GM21360 (cell line): Measurements from ENCODE around the gene TSSC4.

ENCODE experiments used
- ATAC-seq: cut with Tn5 transposase; IDR thresholded peaks from one replicate; pipeline ENCODE4 v1.9.1; 2021; ENCODE audit warnings: mild to moderate bottlenecking, moderate library complexity; ENCODE audit not compliant: unreplicated experiment

TSSC4 gene

GRCh38 chr11:2368851-2369180 lies 31.7 kb upstream of the TSSC4 start:
- ATAC-seq = no peak

GRCh38 chr11:2369320-2369719 lies 31.2 kb upstream of the TSSC4 start:
- ATAC-seq = no peak

GRCh38 chr11:2369896-2370295 lies 30.7 kb upstream of the TSSC4 start:
- no peak for ATAC-seq

GRCh38 chr11:2374456-2375201 lies 25.9 kb upstream of the TSSC4 start:
- no peak for ATAC-seq

- ATAC-seq = no peak
Measured at GRCh38 chr11:2375341-2375853, 25.2 kb upstream of the TSSC4 start.

- no peak for ATAC-seq
Measured at GRCh38 chr11:2375964-2376551, 24.5 kb upstream of the TSSC4 start.

- peak; percentile 34 for ATAC-seq
Measured at GRCh38 chr11:2376751-2377451, 23.6 kb upstream of the TSSC4 start, which contains the start of gene CD81. Gene CD81 (plus strand): TSS chr11:2377310. CDS start chr11:2377550, 240 bp downstream.

GRCh38 chr11:2377511-2378443 lies 22.8 kb upstream of the TSSC4 start:
- peak; percentile 3 for ATAC-seq

GRCh38 chr11:2378527-2379210 lies 21.9 kb upstream of the TSSC4 start:
- no peak for ATAC-seq

GRCh38 chr11:2379466-2380174 lies 20.9 kb upstream of the TSSC4 start:
- no peak for ATAC-seq

- ATAC-seq = no peak
Measured at GRCh38 chr11:2380396-2380795, 20.2 kb upstream of the TSSC4 start.

GRCh38 chr11:2380807-2381350 lies 19.7 kb upstream of the TSSC4 start:
- no peak for ATAC-seq

GRCh38 chr11:2381494-2382128 lies 18.9 kb upstream of the TSSC4 start:
- ATAC-seq = no peak

GRCh38 chr11:2382129-2382517 lies 18.4 kb upstream of the TSSC4 start:
- no peak for ATAC-seq

- no peak for ATAC-seq
Measured at GRCh38 chr11:2382936-2383851, 17.4 kb upstream of the TSSC4 start.

- ATAC-seq = no peak
Measured at GRCh38 chr11:2383852-2384804, 16.4 kb upstream of the TSSC4 start.
